AG04450 (cell line): Measurements from ENCODE around the gene NUBP2. TPM values are rescaled to one million over a fixed set of nuclear protein-coding genes. Genes with fewer than 3 reads are reported as not detected.
"Not testable (repeated sequence)": the region's sequence is repeated elsewhere in the genome, so short reads cannot be mapped to it uniquely, and the experiment has no call there.

Source experiments
- CTCF ChIA-PET: fragments of 300-600, 350-600 bp; formaldehyde crosslinking; extraction: SDS; loops from one replicate; lab custom pipeline; 2022; ENCODE audit warnings: antibody characterized with exemption, inconsistent platforms; lab: Charles Lee
- POLR2A ChIA-PET: fragments of 350-600 bp; formaldehyde crosslinking; extraction: SDS; loops from one replicate; lab custom pipeline; 2021; ENCODE audit warnings: antibody characterized with exemption, inconsistent platforms; lab: Yijun Ruan, JAX
- DNase-seq: peaks from one replicate; pipeline ENCODE4 v3.0.0-alpha.2; 2011; ENCODE audit warnings: low read depth, low spot score
- H3K27ac ChIP-seq: one replicate; pipeline ENCODE4 v1.5.1; 2012; ENCODE audit warnings: low read depth, low read length, control low read depth
- H3K27me3 ChIP-seq: one replicate; pipeline ENCODE4 v1.6.0; 2012; ENCODE audit warnings: low read length; ENCODE audit not compliant: control insufficient read depth, insufficient read depth
- H3K4me3 ChIP-seq: 2 replicates; pipeline ENCODE4 v1.5.1; 2011; ENCODE audit warnings: mild to moderate bottlenecking, low read depth, low read length, control low read depth
- H3K9me3 ChIP-seq: 2 replicates; pipeline ENCODE4 v1.5.1; 2012; ENCODE audit warnings: low read length; ENCODE audit not compliant: control insufficient read depth, insufficient read depth
- CTCF ChIP-seq: IDR thresholded peaks from 2 replicates; pipeline ENCODE4 v1.5.1; 2011; ENCODE audit warnings: low read depth, low read length, control low read depth, inconsistent platforms
- polyA plus RNA-seq: library from polyadenylated mRNA; depleted of rRNA; stranded (reverse); fragments of >200 nt; gene quantifications from 2 replicates; pipeline ENCODE4 v1.2.3, GENCODE V29; 2011

Gene NUBP2
- polyA plus RNA-seq, 1 experiment, result 20.0 TPM

GRCh38 chr16:1792836-1793577, 10.2 kb downstream of the NUBP2 start:
- no peak overlapping the region for H3K4me3 ChIP-seq
- H3K27me3 ChIP-seq, result no peaks in the 10 kb centered on the region
- H3K9me3 ChIP-seq, result peaks cover 2% of the 10 kb centered on the region
- DNase-seq, result no peak
- H3K27ac ChIP-seq, result no peak overlapping the region
- ChIA-PET POLR2A (no interaction called here), CTCF (interaction anchor here (0.6 kb wide), 1 partner anchor 87 kb away, joined by 3 read pairs; no protein-coding TSS in a partner anchor)
- TF ChIP-seq CTCF, result no peak

- DNase-seq, result no peak
- POLR2A ChIA-PET, result no interaction called here
Measured at GRCh38 chr16:1793578-1794220, 10.9 kb downstream of the NUBP2 start, which contains the start of gene IGFALS. IGFALS (minus strand) TSS chr16:1793705; CDS start chr16:1793652, 53 bp downstream.

GRCh38 chr16:1794221-1794871, 11.6 kb downstream of the NUBP2 start:
- Histone ChIP-seq H3K9me3 (peaks cover 5% of the 10 kb centered on the region), H3K27ac (no peak overlapping the region), H3K4me3 (no peak overlapping the region), H3K27me3 (no peaks in the 10 kb centered on the region)
- CTCF ChIA-PET, result no interaction called here
- no peak for DNase-seq
- POLR2A ChIA-PET, result no interaction called here
- no peak for TF ChIP-seq CTCF

More at GRCh38 chr16:1793578-1794220, 10.9 kb downstream of the NUBP2 start, which contains the start of gene IGFALS:
- Histone ChIP-seq H3K27me3 (no peaks in the 10 kb centered on the region), H3K4me3 (no peak within 1 kb of the TSS), H3K9me3 (peaks cover 5% of the 10 kb centered on the region), H3K27ac (no peak within 1 kb of the TSS)
- TF ChIP-seq CTCF, result no peak
- CTCF ChIA-PET, result no interaction called here

- DNase-seq, result no peak
- ChIA-PET POLR2A (no interaction called here), CTCF (no interaction called here)
- H3K27me3 ChIP-seq, result no peaks in the 10 kb centered on the region
- no peak overlapping the region for H3K4me3 ChIP-seq
- H3K27ac ChIP-seq, result no peak overlapping the region
- TF ChIP-seq CTCF, result no peak
- peaks cover 8% of the 10 kb centered on the region for H3K9me3 ChIP-seq
Measured at GRCh38 chr16:1794908-1795666, 12.3 kb downstream of the NUBP2 start.

GRCh38 chr16:1799263-1799662, 16.5 kb downstream of the NUBP2 start:
- CTCF ChIA-PET, H3K27me3 ChIP-seq, POLR2A ChIA-PET, DNase-seq, H3K27ac ChIP-seq, H3K4me3 ChIP-seq, H3K9me3 ChIP-seq: not testable (repeated sequence)
